H1 (cell line): ENCODE data around the gene C19orf53. TPM values are rescaled to one million over a fixed set of nuclear protein-coding genes. Genes with fewer than 3 reads are reported as not detected.

Source experiments
- CTCF ChIA-PET: fragments of 300-600 bp; sonication (Branson Sonifier 250); formaldehyde crosslinking; loops from one replicate; lab custom pipeline; 2021; ENCODE audit not compliant: partially characterized antibody; lab: Charles Lee
- POLR2A ChIA-PET: fragments of 300-600 bp; sonication (Branson Sonifier 250); formaldehyde crosslinking; loops from one replicate; lab custom pipeline; 2021; ENCODE audit warnings: inconsistent platforms; ENCODE audit not compliant: partially characterized antibody; lab: Charles Lee
- DNase-seq, 2 experiments: peaks; one replicate each; pipeline versions ENCODE4 v3.0.0 to v3.0.0-alpha.2; 2010 to 2022; ENCODE audit warnings: low spot score in 2 of 2, low read depth in 1 of 2, mixed read lengths in 1 of 2
- FAIRE-seq: peaks from 2 replicates; lab custom pipeline; 2011; peaks lifted over from hg19 to GRCh38; lab: Jason Lieb, UNC
- H2AFZ ChIP-seq: 2 replicates; pipeline ENCODE4 v1.8.1; 2012; ENCODE audit warnings: low read length, inconsistent platforms
- H2AK5ac ChIP-seq: 2 replicates; pipeline ENCODE4 v1.6.1; 2013; ENCODE audit warnings: low read depth, low read length
- H2BK120ac ChIP-seq: replicated peaks from 2 replicates; pipeline ENCODE3; 2013; ENCODE audit warnings: low read depth, low read length, inconsistent platforms
- H2BK12ac ChIP-seq: 2 replicates; pipeline ENCODE4 v1.6.1; 2013; ENCODE audit warnings: low read depth, low read length
- H2BK15ac ChIP-seq: 2 replicates; pipeline ENCODE4 v1.6.1; 2013; ENCODE audit warnings: low read length
- H2BK20ac ChIP-seq: 2 replicates; pipeline ENCODE4 v1.6.1; 2013; ENCODE audit warnings: low read length
- H2BK5ac ChIP-seq: 2 replicates; pipeline ENCODE4 v1.6.1; 2013; ENCODE audit warnings: low read depth, low read length
- H3K14ac ChIP-seq: 2 replicates; pipeline ENCODE4 v1.6.1; 2013; ENCODE audit warnings: inconsistent platforms; ENCODE audit not compliant: insufficient read length
- H3K18ac ChIP-seq: 2 replicates; pipeline ENCODE4 v1.6.1; 2013; ENCODE audit warnings: low read length; ENCODE audit errors: extremely low read depth
- H3K23ac ChIP-seq: 2 replicates; pipeline ENCODE4 v1.6.1; 2013; ENCODE audit warnings: inconsistent platforms; ENCODE audit not compliant: insufficient read length
- H3K23me2 ChIP-seq: 2 replicates; pipeline ENCODE4 v1.6.1; 2013; ENCODE audit warnings: low read depth, low read length
- H3K27ac ChIP-seq: 2 replicates; pipeline ENCODE4 v1.6.1; 2011; ENCODE audit warnings: low read depth, low read length, inconsistent platforms
- H3K27me3 ChIP-seq, 4 experiments: replicated peaks in 1 of 4; 1 replicate in 1 of 4; 2 replicates in 3 of 4; pipeline versions ENCODE4 v1.6.1 to v1.8.1; 2011 to 2013; ENCODE audit warnings: low read length in 3 of 4, mild to moderate bottlenecking in 3 of 4, inconsistent platforms in 2 of 4, mixed read lengths in 2 of 4, moderate library complexity in 1 of 4; ENCODE audit not compliant: control insufficient read depth in 3 of 4, insufficient read depth in 3 of 4; ENCODE audit errors: extremely low read depth in 1 of 4
- H3K36me3 ChIP-seq, 4 experiments: 2 replicates each; pipeline versions ENCODE4 v1.6.1 to v1.8.1; 2011 to 2013; ENCODE audit warnings: mild to moderate bottlenecking in 4 of 4, low read length in 3 of 4, moderate library complexity in 2 of 4, control low read depth in 1 of 4, inconsistent platforms in 1 of 4; ENCODE audit not compliant: insufficient read depth in 4 of 4, control insufficient read depth in 2 of 4
- H3K4ac ChIP-seq: replicated peaks from 2 replicates; pipeline ENCODE3; 2013; ENCODE audit warnings: low read length, low read depth, mixed read lengths, inconsistent platforms; ENCODE audit not compliant: insufficient read length
- H3K4me1 ChIP-seq, 4 experiments: replicated peaks in 1 of 4; 1 replicate in 1 of 4; 2 replicates in 3 of 4; pipeline versions ENCODE4 v1.6.1 to v1.8.1; 2011 to 2013; ENCODE audit warnings: low read length in 3 of 4, inconsistent platforms in 2 of 4, mixed read lengths in 1 of 4; ENCODE audit not compliant: insufficient read depth in 4 of 4, control insufficient read depth in 3 of 4
- H3K4me2 ChIP-seq, 2 experiments: 2 replicates each; pipeline versions ENCODE4 v1.6.1 to v1.8.1; 2011 to 2013; ENCODE audit warnings: low read depth in 2 of 2, low read length in 2 of 2, control low read depth in 1 of 2, inconsistent platforms in 1 of 2, mild to moderate bottlenecking in 1 of 2; ENCODE audit not compliant: insufficient read depth in 1 of 2
- H3K4me3 ChIP-seq, 4 experiments: fragments of 200-600, 300-600 bp in 1 of 4; sonication (generic), shearing (Covaris generic), sonication (Bioruptor Twin) in 1 of 4; 2 replicates each; pipeline versions ENCODE4 v1.5.1 to v1.8.1; 2011 to 2016; ENCODE audit warnings: low read length in 4 of 4, low read depth in 3 of 4, control low read depth in 2 of 4, inconsistent platforms in 2 of 4, mild to moderate bottlenecking in 2 of 4, mixed read lengths in 1 of 4, moderate library complexity in 1 of 4; ENCODE audit not compliant: insufficient read depth in 2 of 4; ENCODE audit errors: extremely low read depth in 1 of 4
- H3K56ac ChIP-seq: replicated peaks from 2 replicates; pipeline ENCODE3; 2013; ENCODE audit warnings: low read depth, mild to moderate bottlenecking, mixed read lengths, low read length, inconsistent platforms; ENCODE audit not compliant: insufficient read length
- H3K79me1 ChIP-seq: 2 replicates; pipeline ENCODE4 v1.6.1; 2013; ENCODE audit warnings: low read depth, low read length, control low read depth
- H3K79me2 ChIP-seq, 2 experiments: 2 replicates each; pipeline versions ENCODE4 v1.6.1 to v1.8.1; 2012 to 2013; ENCODE audit warnings: low read length in 2 of 2, mild to moderate bottlenecking in 2 of 2, inconsistent platforms in 1 of 2; ENCODE audit not compliant: insufficient read depth in 2 of 2, control insufficient read depth in 1 of 2
- H3K9ac ChIP-seq, 4 experiments: replicated peaks in 1 of 4; 1 replicate in 1 of 4; 2 replicates in 3 of 4; pipeline versions ENCODE4 v1.6.1 to v1.8.1; 2011 to 2013; ENCODE audit warnings: low read depth in 3 of 4, low read length in 3 of 4, control low read depth in 2 of 4, mild to moderate bottlenecking in 2 of 4, moderate library complexity in 2 of 4, inconsistent platforms in 1 of 4; ENCODE audit errors: extremely low read depth in 1 of 4
- H3K9me3 ChIP-seq, 2 experiments: 2 replicates each; pipeline versions ENCODE4 v1.6.1 to v1.8.1; 2012 to 2013; ENCODE audit warnings: mild to moderate bottlenecking in 2 of 2, moderate library complexity in 2 of 2, control low read depth in 1 of 2, inconsistent platforms in 1 of 2, low read depth in 1 of 2, low read length in 1 of 2, mixed read lengths in 1 of 2; ENCODE audit not compliant: insufficient read depth in 2 of 2
- H4K20me1 ChIP-seq, 2 experiments: replicated peaks in 1 of 2; 2 replicates each; pipeline versions ENCODE3 to v1.8.1; 2011 to 2013; ENCODE audit warnings: inconsistent platforms in 2 of 2, low read length in 2 of 2, mild to moderate bottlenecking in 1 of 2; ENCODE audit not compliant: insufficient read depth in 2 of 2, control insufficient read depth in 1 of 2
- H4K5ac ChIP-seq: 2 replicates; pipeline ENCODE4 v1.6.1; 2013; ENCODE audit warnings: low read length, low read depth, mixed read lengths, inconsistent platforms; ENCODE audit not compliant: insufficient read length
- H4K8ac ChIP-seq: 2 replicates; pipeline ENCODE4 v1.8.0; 2013; ENCODE audit warnings: mild to moderate bottlenecking, moderate library complexity, low read length, inconsistent platforms; ENCODE audit not compliant: insufficient read depth; ENCODE audit errors: extremely low read depth
- H4K91ac ChIP-seq: replicated peaks from 2 replicates; pipeline ENCODE3; 2013; ENCODE audit warnings: low read length, mixed read lengths, inconsistent platforms; ENCODE audit not compliant: insufficient read length
- BACH1 ChIP-seq: IDR thresholded peaks from 2 replicates; pipeline ENCODE4 v1.6.1; 2012; ENCODE audit warnings: low read length, improper control_type of control experiment
- EZH2 ChIP-seq: fragments of 200-600 bp; sonication (generic); IDR thresholded peaks from 2 replicates; pipeline ENCODE4 v1.7.1; 2012; ENCODE audit warnings: low read depth, mild to moderate bottlenecking, moderate library complexity, low read length, inconsistent platforms; ENCODE audit not compliant: severe bottlenecking
- GABPA ChIP-seq: IDR thresholded peaks from 2 replicates; pipeline ENCODE4 v1.6.1; 2011; ENCODE audit warnings: mild to moderate bottlenecking, low read length, moderate library complexity, borderline replicate concordance; ENCODE audit not compliant: insufficient read depth
- JUND ChIP-seq: IDR thresholded peaks from 2 replicates; pipeline ENCODE4 v1.6.1; 2011; ENCODE audit warnings: mild to moderate bottlenecking, improper control_type of control experiment, low read length
- KDM1A ChIP-seq: fragments of 200-600, 300-600 bp; sonication (generic); IDR thresholded peaks from 2 replicates; pipeline ENCODE4 v1.7.1; 2016; ENCODE audit warnings: mild to moderate bottlenecking, low read length, borderline replicate concordance
- NANOG ChIP-seq: IDR thresholded peaks from 2 replicates; pipeline ENCODE4 v1.6.1; 2011; ENCODE audit warnings: low read length, low read depth, mild to moderate bottlenecking, inconsistent platforms; ENCODE audit not compliant: insufficient read depth, poor library complexity, severe bottlenecking
- NRF1 ChIP-seq: IDR thresholded peaks from 2 replicates; pipeline ENCODE4 v1.6.1; 2011; ENCODE audit warnings: mild to moderate bottlenecking, low read depth, low read length, improper control_type of control experiment
- TAF1 ChIP-seq: IDR thresholded peaks from 2 replicates; pipeline ENCODE4 v1.6.1; 2011; ENCODE audit warnings: mild to moderate bottlenecking, low read depth, low read length
- TAF7 ChIP-seq: optimal IDR thresholded peaks from 2 replicates; pipeline ENCODE3; 2011; ENCODE audit warnings: low read depth, mild to moderate bottlenecking, inconsistent platforms, low read length, moderate library complexity, borderline replicate concordance
- WGBS, 2 experiments: shearing (Covaris generic) in 1 of 2; methylation state at CpG; one replicate each; pipeline versions ENCODE4 v1.1.6 to v1.1.7; 2013 to 2015; ENCODE audit warnings: low lambda C conversion rate in 2 of 2, mixed read lengths in 2 of 2, inconsistent platforms in 1 of 2, low coverage in 1 of 2, missing lambda C conversion rate in 1 of 2; ENCODE audit not compliant: insufficient replicate concordance in 2 of 2, insufficient coverage in 1 of 2, insufficient read length in 1 of 2; ENCODE audit errors: extremely low coverage in 1 of 2, missing lambda C conversion rate in 1 of 2; 5-methylcytosine and 5-hydroxymethylcytosine counted together
- polyA plus RNA-seq, 7 experiments: library from polyadenylated mRNA; depleted of rRNA in 3 of 7; stranded (reverse) in 5 of 7; unstranded in 2 of 7; fragments of >200 nt in 5 of 7; fragments of 200-250 nt in 2 of 7; gene quantifications; 1 replicate in 5 of 7; 2 replicates in 1 of 7; 4 replicates in 1 of 7; pipeline versions ENCODE4 v1.2.1 to v1.2.3, GENCODE V29; 2011 to 2013; ENCODE audit warnings: missing spikeins in 2 of 7, mixed read lengths in 2 of 7
- total RNA-seq: library from RNA; stranded (reverse); fragmentation: NEBNext Ultra II Directional; extraction: Animal tissue kit (Norgen Biotek cat#: 25700); gene quantifications from 2 replicates; pipeline ENCODE4 v1.2.1, GENCODE V29; 2021

Gene C19orf53
- total and polyA plus RNA-seq, 2 of the 8 experiments (the other 6 are each of a cell fraction or from before 2014, with no cell fraction given), result 104 to 169 TPM

- Histone ChIP-seq H3K56ac (no peak overlapping the region), H3K14ac (no peak overlapping the region), H2AFZ (no peak overlapping the region), H3K27ac (no peak overlapping the region), H3K4me2 (no peak overlapping the region), H3K79me1 (no peaks in the 10 kb centered on the region), H3K27me3 (no peaks in the 10 kb centered on the region), H4K5ac (no peak overlapping the region), H3K4me3 (no peak overlapping the region), H3K4me1 (peaks cover 0 to 4% (median 3%) of the 10 kb centered on the region in 4 experiments; a peak in 5 of 7 replicates), H2BK12ac (no peak overlapping the region), H2BK120ac (no peak overlapping the region), H3K36me3 (peaks cover 5 to 37% (median 17%) of the 10 kb centered on the region in 4 experiments; a peak in 5 of 8 replicates), H3K23ac (no peak overlapping the region), H2BK15ac (no peak overlapping the region), H4K91ac (no peak overlapping the region), H2AK5ac (no peak overlapping the region), H3K18ac (no peak overlapping the region), H3K9me3 (no peaks in the 10 kb centered on the region), H4K8ac (no peak overlapping the region), H3K23me2 (peaks cover 4% of the 10 kb centered on the region; the same call in 1 of the 2 replicates), H2BK20ac (no peak overlapping the region), H4K20me1 (peaks cover 0 to 2% of the 10 kb centered on the region in 2 experiments), H3K4ac (no peak overlapping the region), H2BK5ac (no peak overlapping the region), H3K9ac (no peak overlapping the region), H3K79me2 (no peaks in the 10 kb centered on the region)
- CTCF ChIA-PET, result interaction anchor here (1.3 kb wide), 1 partner anchor 25 kb away, joined by 3 read pairs; no protein-coding TSS in a partner anchor
- WGBS, 2 experiments, result 89% methylated on average over 2 of the region's 2 CpGs; no CpG with 5 or more reads in 1 of the 2 experiments
- DNase-seq (no peak), FAIRE-seq (no peak)
- POLR2A ChIA-PET, result interaction anchor here (1.3 to 5.2 kb wide), 3 partner anchors 8 to 33 kb away, joined by 3 to 34 read pairs (median 4); no protein-coding TSS in a partner anchor
- TF ChIP-seq JUND (no peak), TAF1 (no peak), NANOG (no peak), EZH2 (no peak), NRF1 (no peak), BACH1 (no peak), KDM1A (peak; percentile 39; the same call in 1 of the 2 replicates), TAF7 (no peak), GABPA (no peak)
These were observed 38.9 kb downstream of the C19orf53 start for GRCh38 chr19:13813147-13813546.
